Erythroblast (primary cell): ENCODE data around the gene CEP250.
"Not testable (repeated sequence)": the region's sequence is repeated elsewhere in the genome, so short reads cannot be mapped to it uniquely, and the experiment has no call there.

Experiments
- DNase-seq, 2 experiments: peaks; one replicate each; lab custom pipeline; 2025; lab: John Stamatoyannopoulos, UW
- GATA1 ChIP-seq: IDR thresholded peaks from 2 replicates; pipeline ENCODE4 v1.6.1; 2011; ENCODE audit warnings: low read depth, mild to moderate bottlenecking, control low read depth, low read length, moderate library complexity
- POLR2A ChIP-seq: IDR thresholded peaks from 2 replicates; pipeline ENCODE4 v1.6.1; 2011; ENCODE audit warnings: mild to moderate bottlenecking, low read length

Gene CEP250

GRCh38 chr20:35514371-35514932 is 59.1 kb downstream of the CEP250 start:
- DNase-seq, result peak; percentile 86 to 95
- TF ChIP-seq POLR2A (peak; percentile 91), GATA1 (no peak)

- no peak for DNase-seq
- TF ChIP-seq GATA1, result no peak
- no peak for TF ChIP-seq POLR2A
Observed at GRCh38 chr20:35515341-35515740, 59.9 kb downstream of the CEP250 start.

- peak in 1 of 2 experiments; percentile 13 for DNase-seq
- TF ChIP-seq GATA1 (no peak), POLR2A (no peak)
Observed at GRCh38 chr20:35515949-35516645, 60.7 kb downstream of the CEP250 start.

GRCh38 chr20:35517125-35517524 is 61.7 kb downstream of the CEP250 start:
- DNase-seq, result peak in 1 of 2 experiments; percentile 14
- TF ChIP-seq GATA1, result no peak
- no peak for TF ChIP-seq POLR2A

- DNase-seq, result not testable (repeated sequence)
Observed at GRCh38 chr20:35517767-35518166, 62.4 kb downstream of the CEP250 start.

- TF ChIP-seq GATA1 (no peak), POLR2A (no peak)
- DNase-seq, result no peak
Observed at GRCh38 chr20:35518955-35519354, 63.6 kb downstream of the CEP250 start.

GRCh38 chr20:35523298-35523888 is 68.0 kb downstream of the CEP250 start:
- peak; percentile 28 to 32 for DNase-seq
- TF ChIP-seq POLR2A, result no peak
- TF ChIP-seq GATA1, result no peak

- DNase-seq, result no peak
- no peak for TF ChIP-seq GATA1
- TF ChIP-seq POLR2A, result no peak
Observed at GRCh38 chr20:35525639-35526038, 70.2 kb downstream of the CEP250 start.

- no peak for DNase-seq
- no peak for TF ChIP-seq POLR2A
- TF ChIP-seq GATA1, result no peak
Observed at GRCh38 chr20:35527122-35527769, 71.8 kb downstream of the CEP250 start.

GRCh38 chr20:35529552-35529951 is 74.2 kb downstream of the CEP250 start, which contains the start of gene C20orf173:
Gene C20orf173, minus strand, starts transcription at chr20:35529652. Its CDS starts 279 bp downstream, at chr20:35529373.
- no peak for DNase-seq
- TF ChIP-seq GATA1, result no peak
- no peak for TF ChIP-seq POLR2A

GRCh38 chr20:35539756-35540212 is 84.4 kb downstream of the CEP250 start:
- TF ChIP-seq POLR2A, result no peak
- no peak for TF ChIP-seq GATA1
- DNase-seq, result peak; percentile 69 to 73

- DNase-seq, result no peak
- TF ChIP-seq POLR2A (no peak), GATA1 (no peak)
Observed at GRCh38 chr20:35541118-35541782, 85.9 kb downstream of the CEP250 start.
